ENCODE measurements around the gene KCNK13. TPM values are rescaled to one million over a fixed set of nuclear protein-coding genes. Genes with fewer than 3 reads are reported as not detected.

KCNK13 gene
- total RNA-seq, 1 experiment from 2014 or later, result not detected

- Histone ChIP-seq H3K4me3 (ENCODE audit: low read depth in 2 of 2, low read length in 2 of 2) (no peak overlapping the region), H3K4me1 (ENCODE audit: control insufficient read depth, insufficient read depth, low read length) (no peaks in the 10 kb centered on the region), H3K9me3 (ENCODE audit: control insufficient read depth, insufficient read depth, low read depth, low read length) (no peaks in the 10 kb centered on the region), H3K36me3 (ENCODE audit: control insufficient read depth, insufficient read depth, low read length) (no peaks in the 10 kb centered on the region), H3K27me3 (ENCODE audit: control insufficient read depth, insufficient read depth, low read length) (no peaks in the 10 kb centered on the region), H3K27ac (ENCODE audit: low read length) (no peak overlapping the region)
- DNase-seq (ENCODE audit: low read depth, low spot score), result no peak
- intact Hi-C loops (cut with micrococcal nuclease; ENCODE audit: unreplicated experiment), result no loop called here
- ChIA-PET POLR2A (no interaction called here), CTCF (no interaction called here)
- TF ChIP-seq CTCF (IDR thresholded peaks at IDR 0.05), result no peak
- TF ChIP-seq REST (IDR thresholded peaks at IDR 0.05; ENCODE audit: insufficient read depth in 1 of 2, low read depth in 2 of 2, low read length in 1 of 2), result no peak
- no peak for TF ChIP-seq POLR2AphosphoS5 (IDR thresholded peaks at IDR 0.05; ENCODE audit: low read depth, low read length)
- TF ChIP-seq TCF7L2 (IDR thresholded peaks at IDR 0.05; ENCODE audit: low read depth, low read length), result no peak
- TF ChIP-seq SIN3A (IDR thresholded peaks at IDR 0.05; ENCODE audit: borderline replicate concordance, insufficient read depth, low read depth, low read length), result no peak
- no peak for ATAC-seq
- in situ Hi-C loops (cut with HindIII; ENCODE audit: low pct_unique_long_range_greater_than_20kb, low sequenced_read_pairs), result no loop called here
- no TSS peak for BruUV-seq (replicated peaks)
These were observed 41.8 kb upstream of the KCNK13 start for GRCh38 chr14:90019824-90020523.

- no peak for ATAC-seq
- CTCF ChIA-PET, result no interaction called here
- no peak for DNase-seq (ENCODE audit: low read depth, low spot score)
- TF ChIP-seq REST (IDR thresholded peaks at IDR 0.05; ENCODE audit: insufficient read depth in 1 of 2, low read depth in 2 of 2, low read length in 1 of 2) (no peak), POLR2AphosphoS5 (IDR thresholded peaks at IDR 0.05; ENCODE audit: low read depth, low read length) (no peak), CTCF (IDR thresholded peaks at IDR 0.05) (no peak), TCF7L2 (IDR thresholded peaks at IDR 0.05; ENCODE audit: low read depth, low read length) (no peak), SIN3A (IDR thresholded peaks at IDR 0.05; ENCODE audit: borderline replicate concordance, insufficient read depth, low read depth, low read length) (no peak)
- BruUV-seq (replicated peaks), result no TSS peak
- no peaks in the 10 kb centered on the region for H3K4me1 ChIP-seq (ENCODE audit: control insufficient read depth, insufficient read depth, low read length)
- POLR2A ChIA-PET, result no interaction called here
- intact Hi-C loops (cut with micrococcal nuclease; ENCODE audit: unreplicated experiment), result no loop called here
- H3K27me3 ChIP-seq (ENCODE audit: control insufficient read depth, insufficient read depth, low read length), result no peaks in the 10 kb centered on the region
- H3K27ac ChIP-seq (ENCODE audit: low read length), result no peak overlapping the region
- H3K9me3 ChIP-seq (ENCODE audit: control insufficient read depth, insufficient read depth, low read depth, low read length), result no peaks in the 10 kb centered on the region
- no peaks in the 10 kb centered on the region; the same call in 1 of the 2 replicates for H3K36me3 ChIP-seq (ENCODE audit: control insufficient read depth, insufficient read depth, low read length)
- no peak overlapping the region for H3K4me3 ChIP-seq (ENCODE audit: low read depth in 2 of 2, low read length in 2 of 2)
- in situ Hi-C loops (cut with HindIII; ENCODE audit: low pct_unique_long_range_greater_than_20kb, low sequenced_read_pairs), result no loop called here
These were observed 38.5 kb upstream of the KCNK13 start for GRCh38 chr14:90023176-90023896.

Data from Panc1 (cell line).